ENCODE measurements around the gene TMEM200B. TPM values are rescaled to one million over a fixed set of nuclear protein-coding genes. Genes with fewer than 3 reads are reported as not detected.
"Not testable (repeated sequence)": the region's sequence is repeated elsewhere in the genome, so short reads cannot be mapped to it uniquely, and the experiment has no call there.

Gene TMEM200B
- total RNA-seq, 2 experiments from 2014 or later: not detected

- Mint-ChIP-seq H3K9me3 (no peaks in the 10 kb centered on the region), H3K4me3 (no peak overlapping the region), H3K27me3 (no peaks in the 10 kb centered on the region), H3K36me3 (peaks cover 55% of the 10 kb centered on the region), H3K4me1 (peaks cover 3% of the 10 kb centered on the region), H3K27ac (no peak overlapping the region)
- no peak for ATAC-seq (ENCODE audit: low read depth)
- POLR2A ChIA-PET: no interaction called here
- peak; percentile 7 for DNase-seq
Measured at GRCh38 chr1:29152046-29152805, 28.5 kb upstream of the TMEM200B start.

GRCh38 chr1:29150346-29150745, 26.6 kb upstream of the TMEM200B start:
- H3K4me1 Mint-ChIP-seq; H3K9me3 Mint-ChIP-seq; H3K27me3 Mint-ChIP-seq; ATAC-seq (ENCODE audit: low read depth); H3K4me3 Mint-ChIP-seq; H3K27ac Mint-ChIP-seq; POLR2A ChIA-PET: not testable (repeated sequence)
- H3K36me3 Mint-ChIP-seq: peaks cover 62% of the 10 kb centered on the region
- peak; percentile 4 for DNase-seq

DNA sequence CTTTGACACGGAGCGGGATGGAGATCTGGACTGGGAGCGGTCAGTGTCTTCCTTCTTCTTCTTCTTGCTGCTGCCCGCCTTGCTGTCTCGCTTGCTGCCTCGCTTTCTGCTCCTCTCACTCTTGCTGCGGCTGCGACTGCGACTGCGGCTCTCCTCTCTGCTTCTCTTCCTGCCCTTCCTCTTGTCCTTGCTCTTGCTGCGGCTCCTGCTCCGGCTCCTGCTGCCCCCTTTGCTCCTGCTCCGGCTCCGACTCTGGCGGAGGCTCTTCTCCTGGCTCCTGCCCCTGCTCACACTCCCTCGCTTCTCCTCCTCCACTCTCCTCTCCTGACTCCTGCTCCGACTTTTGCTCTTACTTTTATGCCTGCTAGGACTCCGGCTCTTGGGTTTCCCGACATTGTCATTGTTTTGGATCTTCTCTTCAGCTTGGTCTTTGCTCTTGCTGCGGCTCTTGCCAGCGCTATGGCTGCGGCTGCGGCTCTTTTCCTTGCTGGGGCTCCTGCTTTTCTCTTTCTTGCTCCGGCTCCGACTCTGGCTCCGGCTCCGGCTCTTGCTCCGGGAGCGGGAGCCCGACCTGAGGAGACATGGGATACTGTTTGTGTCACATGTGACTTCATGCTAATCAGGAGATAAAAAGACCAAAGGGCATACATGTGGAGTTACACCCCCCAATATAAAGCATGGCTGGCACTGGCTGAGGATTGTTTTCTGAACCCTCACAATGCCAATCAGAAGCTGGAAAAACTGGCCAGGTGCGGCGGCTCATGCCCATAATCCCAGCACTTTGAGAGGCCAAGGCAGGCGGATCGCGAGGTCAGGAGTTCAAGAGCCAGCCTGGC, 25.2 kb upstream of the TMEM200B start:
- peaks cover 63% of the 10 kb centered on the region for H3K36me3 Mint-ChIP-seq
- POLR2A ChIA-PET: no interaction called here
- no peak for ATAC-seq (ENCODE audit: low read depth)
- no peaks in the 10 kb centered on the region for H3K27me3 Mint-ChIP-seq
- no peaks in the 10 kb centered on the region for H3K4me1 Mint-ChIP-seq
- H3K9me3 Mint-ChIP-seq: no peaks in the 10 kb centered on the region
- peak; percentile 26 for DNase-seq
- H3K4me3 Mint-ChIP-seq: no peak overlapping the region
- H3K27ac Mint-ChIP-seq: peak overlapping the region; percentile 25

- H3K4me3 Mint-ChIP-seq: no peak overlapping the region
- H3K27me3 Mint-ChIP-seq: no peaks in the 10 kb centered on the region
- H3K27ac Mint-ChIP-seq: no peak overlapping the region
- H3K9me3 Mint-ChIP-seq: no peaks in the 10 kb centered on the region
- no peaks in the 10 kb centered on the region for H3K4me1 Mint-ChIP-seq
- ATAC-seq (ENCODE audit: low read depth) (no peak), DNase-seq (peak; percentile 5)
- peaks cover 54% of the 10 kb centered on the region for H3K36me3 Mint-ChIP-seq
- POLR2A ChIA-PET: interaction anchor here (0.6 kb wide), 1 partner anchor 34 kb away, joined by 3 read pairs; no protein-coding TSS in a partner anchor
Measured at GRCh38 chr1:29145739-29146437, 22.2 kb upstream of the TMEM200B start.

GRCh38 chr1:29144178-29144577, 20.5 kb upstream of the TMEM200B start:
- ATAC-seq (ENCODE audit: low read depth) (no peak), DNase-seq (peak; percentile 5)
- Mint-ChIP-seq H3K36me3 (peaks cover 42% of the 10 kb centered on the region), H3K27ac (no peak overlapping the region), H3K4me1 (no peaks in the 10 kb centered on the region), H3K9me3 (no peaks in the 10 kb centered on the region), H3K27me3 (no peaks in the 10 kb centered on the region), H3K4me3 (no peak overlapping the region)
- POLR2A ChIA-PET: no interaction called here

DNA sequence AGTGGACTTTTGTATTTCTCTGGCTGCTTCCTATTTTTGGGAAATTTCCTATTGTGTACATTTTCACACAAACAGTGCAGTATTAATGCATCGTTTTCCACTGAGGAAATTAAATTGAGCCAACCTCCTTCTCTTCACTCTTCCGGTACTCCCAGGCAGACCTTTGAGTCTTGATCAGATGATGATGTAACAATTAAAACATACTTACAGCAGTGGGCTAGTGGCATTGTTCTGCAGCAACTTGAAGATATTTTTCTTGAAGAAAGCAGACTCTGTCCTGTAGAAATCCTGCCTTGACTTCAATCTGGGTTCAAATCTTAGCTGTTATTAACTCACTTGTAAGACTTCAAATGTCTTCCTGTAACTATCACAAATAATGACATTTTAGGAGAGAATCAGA, 19.0 kb upstream of the TMEM200B start:
- POLR2A ChIA-PET: no interaction called here
- no peak for DNase-seq
- no peak for ATAC-seq (ENCODE audit: low read depth)
- Mint-ChIP-seq H3K9me3 (no peaks in the 10 kb centered on the region), H3K27ac (no peak overlapping the region), H3K36me3 (peaks cover 28% of the 10 kb centered on the region), H3K4me3 (no peak overlapping the region), H3K4me1 (no peaks in the 10 kb centered on the region), H3K27me3 (no peaks in the 10 kb centered on the region)

DNA sequence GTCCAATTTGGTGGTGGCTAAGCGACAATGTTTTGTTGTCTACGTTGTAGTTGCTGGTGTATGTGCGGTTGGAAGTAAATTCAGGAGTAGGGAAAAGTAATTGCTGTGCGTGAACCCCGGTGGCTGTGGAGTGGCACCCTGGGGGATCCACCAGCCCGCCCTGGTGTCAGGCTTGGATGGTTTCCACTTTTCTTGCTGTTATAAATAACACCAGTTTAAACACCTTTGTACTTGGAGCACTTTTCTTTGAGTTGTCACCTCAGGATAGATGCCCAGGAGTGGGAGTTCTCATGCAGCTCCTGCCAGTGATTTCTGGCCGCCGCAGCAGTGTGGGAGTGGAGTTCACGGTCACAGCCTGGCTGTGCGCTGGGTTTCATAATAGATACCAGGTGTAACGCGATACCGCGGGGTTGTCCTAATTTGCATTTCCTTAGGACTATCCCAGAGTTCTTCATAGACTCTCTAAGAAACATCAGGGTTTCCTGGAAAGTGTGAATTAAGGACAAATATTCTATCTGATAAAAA, 12.8 kb upstream of the TMEM200B start:
- H3K9me3 Mint-ChIP-seq: no peaks in the 10 kb centered on the region
- H3K27ac Mint-ChIP-seq: no peak overlapping the region
- POLR2A ChIA-PET: interaction anchor here (0.6 kb wide), 1 partner anchor 31 kb away, joined by 3 read pairs; no protein-coding TSS in a partner anchor

GRCh38 chr1:29134695-29135028, 11.0 kb upstream of the TMEM200B start:
- no peaks in the 10 kb centered on the region for H3K36me3 Mint-ChIP-seq
- H3K9me3 Mint-ChIP-seq: no peaks in the 10 kb centered on the region
- peaks cover 7% of the 10 kb centered on the region for H3K27me3 Mint-ChIP-seq
- POLR2A ChIA-PET: no interaction called here
- no peak overlapping the region for H3K27ac Mint-ChIP-seq
- DNase-seq (no peak), ATAC-seq (ENCODE audit: low read depth) (no peak)
- H3K4me1 Mint-ChIP-seq: no peaks in the 10 kb centered on the region
- no peak overlapping the region for H3K4me3 Mint-ChIP-seq

More for the DNA sequence above, 12.8 kb upstream of the TMEM200B start:
- Mint-ChIP-seq H3K36me3 (no peaks in the 10 kb centered on the region), H3K4me1 (no peaks in the 10 kb centered on the region), H3K4me3 (no peak overlapping the region), H3K27me3 (peaks cover 7% of the 10 kb centered on the region)
- ATAC-seq (ENCODE audit: low read depth): no peak
- no peak for DNase-seq

DNA sequence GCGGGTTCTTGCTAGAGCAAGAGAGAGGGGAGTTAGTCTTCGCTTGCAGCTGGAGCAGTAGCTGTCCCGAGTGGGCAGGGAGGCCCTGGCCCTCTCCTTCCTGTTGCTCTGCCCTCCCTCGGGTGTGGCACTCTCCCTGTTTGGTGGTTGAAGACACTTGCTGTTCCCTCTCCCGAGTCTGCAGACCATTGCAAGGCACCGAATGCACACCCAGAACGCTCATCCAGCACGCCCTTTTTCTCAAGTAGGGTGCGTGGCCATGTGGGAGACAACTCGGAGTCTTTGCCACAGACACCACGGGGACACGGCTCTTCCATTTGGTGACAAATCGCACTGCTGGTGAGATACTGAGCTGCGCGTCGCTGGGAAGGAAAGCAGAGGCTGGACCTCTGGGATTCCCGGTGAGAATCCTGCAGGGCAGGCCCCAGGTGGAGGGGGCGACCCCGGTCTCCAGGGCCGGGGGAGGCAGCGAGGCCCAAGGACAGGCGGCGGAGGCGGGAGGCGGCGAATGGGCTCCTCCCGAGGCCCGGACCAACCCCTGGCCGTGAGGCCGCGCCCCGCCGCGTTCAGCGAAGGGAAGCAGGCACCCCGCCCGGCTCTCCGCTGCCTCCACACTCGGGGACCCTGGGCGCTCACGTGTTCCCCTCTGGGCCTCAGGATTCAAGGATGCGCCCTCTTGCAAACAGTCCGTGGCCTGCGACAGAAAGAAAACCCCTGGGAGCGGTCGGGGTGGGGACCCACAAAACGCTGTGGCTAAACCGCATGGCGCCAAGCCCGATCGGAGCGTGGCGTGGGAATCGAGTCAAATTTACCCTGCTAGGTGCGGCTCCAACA, 10.4 kb upstream of the TMEM200B start:
- Mint-ChIP-seq H3K9me3 (no peaks in the 10 kb centered on the region), H3K4me1 (no peaks in the 10 kb centered on the region)
- POLR2A ChIA-PET: no interaction called here

DNA sequence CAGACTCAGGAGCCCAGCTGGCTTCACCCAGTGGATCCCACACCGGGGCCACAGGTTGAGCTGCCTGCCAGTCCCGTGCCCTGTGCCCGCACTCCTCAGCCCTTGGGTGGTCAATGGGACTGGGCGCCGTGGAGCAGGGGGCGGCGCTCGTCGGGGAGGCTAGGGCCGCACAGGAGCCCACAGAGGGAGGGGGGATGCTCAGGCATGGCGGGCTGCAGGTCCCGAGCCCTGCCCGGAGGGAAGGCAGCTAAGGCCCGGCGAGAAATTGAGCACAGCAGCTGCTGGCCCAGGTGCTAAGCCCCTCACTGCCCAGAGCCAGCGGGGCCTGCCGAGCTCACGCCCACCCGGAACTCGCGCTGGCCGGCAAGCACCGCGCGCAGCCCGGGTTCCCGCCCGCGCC, 7.4 kb upstream of the TMEM200B start:
- H3K36me3 Mint-ChIP-seq; POLR2A ChIA-PET; H3K27ac Mint-ChIP-seq; DNase-seq; H3K9me3 Mint-ChIP-seq; ATAC-seq (ENCODE audit: low read depth); H3K4me1 Mint-ChIP-seq; H3K4me3 Mint-ChIP-seq: not testable (repeated sequence)
- peaks cover 11% of the 10 kb centered on the region for H3K27me3 Mint-ChIP-seq

More for the DNA sequence above, 10.4 kb upstream of the TMEM200B start:
- H3K4me3 Mint-ChIP-seq: peak overlapping the region; percentile 19
- ATAC-seq (ENCODE audit: low read depth) (no peak), DNase-seq (no peak)
- H3K36me3 Mint-ChIP-seq: no peaks in the 10 kb centered on the region
- H3K27me3 Mint-ChIP-seq: peaks cover 7% of the 10 kb centered on the region
- no peak overlapping the region for H3K27ac Mint-ChIP-seq

DNA sequence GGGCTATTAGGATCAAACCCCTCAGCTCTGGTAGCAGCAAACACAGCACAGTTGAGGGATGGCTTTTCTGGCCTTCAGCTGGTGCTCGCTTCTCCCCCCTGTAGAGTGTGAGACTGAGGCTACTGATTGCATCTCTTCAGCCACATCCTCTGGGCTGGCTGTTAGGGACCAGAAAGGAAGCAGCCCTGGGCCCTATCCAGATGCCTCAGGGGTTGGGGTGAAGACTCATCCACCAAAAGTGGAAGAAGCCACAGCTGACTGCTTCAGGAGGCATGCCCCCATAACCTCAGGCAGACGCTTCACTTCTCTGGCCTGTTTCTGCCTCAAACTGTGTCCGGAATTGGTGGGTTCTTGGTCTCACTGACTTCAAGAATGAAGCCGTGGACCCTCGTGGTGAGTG, 6.2 kb upstream of the TMEM200B start:
- no peak for ATAC-seq (ENCODE audit: low read depth)
- H3K27ac Mint-ChIP-seq: no peak overlapping the region
- H3K36me3 Mint-ChIP-seq: no peaks in the 10 kb centered on the region
- peaks cover 20% of the 10 kb centered on the region for H3K27me3 Mint-ChIP-seq
- H3K4me3 Mint-ChIP-seq: no peak overlapping the region
- POLR2A ChIA-PET: interaction anchor here (1.5 kb wide), 1 partner anchor 9 kb away, joined by 3 read pairs; no protein-coding TSS in a partner anchor
- H3K9me3 Mint-ChIP-seq: no peaks in the 10 kb centered on the region
- peaks cover 7% of the 10 kb centered on the region for H3K4me1 Mint-ChIP-seq
- DNase-seq: no peak

DNA sequence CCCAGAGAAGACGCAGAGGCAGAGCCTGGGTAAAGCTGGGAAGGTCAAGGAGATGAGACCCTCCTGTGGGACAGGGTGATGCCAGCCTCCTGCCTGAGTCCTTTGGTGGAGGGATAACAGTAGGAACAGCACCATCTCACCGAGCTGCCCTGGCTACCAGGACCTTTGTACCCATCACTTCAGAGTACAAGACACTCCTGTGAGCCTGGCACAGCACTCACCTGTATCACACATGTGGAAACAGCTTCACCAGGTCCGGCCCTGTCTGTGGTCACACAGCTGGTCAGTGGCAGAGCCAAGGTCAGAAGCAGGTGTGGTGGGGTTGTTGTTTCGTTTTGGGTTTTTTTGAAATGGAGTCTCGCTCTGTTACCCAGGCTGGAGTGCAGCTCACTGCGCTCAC, 5.0 kb upstream of the TMEM200B start:
- no peak overlapping the region for H3K27ac Mint-ChIP-seq
- H3K36me3 Mint-ChIP-seq: no peaks in the 10 kb centered on the region
- POLR2A ChIA-PET: no interaction called here
- ATAC-seq (ENCODE audit: low read depth) (no peak), DNase-seq (no peak)
- H3K27me3 Mint-ChIP-seq: peaks cover 17% of the 10 kb centered on the region
- no peaks in the 10 kb centered on the region for H3K9me3 Mint-ChIP-seq
- H3K4me1 Mint-ChIP-seq: peaks cover 7% of the 10 kb centered on the region
- no peak overlapping the region for H3K4me3 Mint-ChIP-seq

- DNase-seq (no peak), ATAC-seq (ENCODE audit: low read depth) (no peak)
- POLR2A ChIA-PET: no interaction called here
- no peak overlapping the region for H3K27ac Mint-ChIP-seq
- peak overlapping the region; percentile 80 for H3K4me3 Mint-ChIP-seq
- no peaks in the 10 kb centered on the region for H3K9me3 Mint-ChIP-seq
- H3K36me3 Mint-ChIP-seq: no peaks in the 10 kb centered on the region
- H3K4me1 Mint-ChIP-seq: peaks cover 9% of the 10 kb centered on the region
- peaks cover 27% of the 10 kb centered on the region for H3K27me3 Mint-ChIP-seq
Measured at GRCh38 chr1:29126198-29126597, 2.5 kb upstream of the TMEM200B start.
